ENCODE data around the gene CCDC27. TPM values are rescaled to one million over a fixed set of nuclear protein-coding genes. Genes with fewer than 3 reads are reported as not detected.

CCDC27 gene
- total RNA-seq, 1 experiment from 2014 or later = 0.13 TPM

- H3K27ac Mint-ChIP-seq = peak overlapping the region; percentile 72
- ChIA-PET CTCF (interaction anchor here (4.8 kb wide), 1 partner anchor 18 kb away, joined by 22 read pairs; no protein-coding TSS in a partner anchor), POLR2A (no interaction called here)
- H3K4me1 Mint-ChIP-seq = peaks cover 30% of the 10 kb centered on the region
- TF ChIP-seq TCF7 (CRISPR knock-in tag; IDR thresholded peaks at IDR 0.05; ENCODE audit: low read depth) = no peak
- TF ChIP-seq ZNF317 (CRISPR knock-in tag; IDR thresholded peaks at IDR 0.05; ENCODE audit: borderline replicate concordance, low read depth) = no peak
- TF ChIP-seq FOXP4 (CRISPR knock-in tag; IDR thresholded peaks at IDR 0.05) = no peak
- TF ChIP-seq EMX1 (CRISPR knock-in tag; IDR thresholded peaks at IDR 0.05) = no peak
- TF ChIP-seq RORB (CRISPR knock-in tag; IDR thresholded peaks at IDR 0.05) = no peak
- TF ChIP-seq ZBTB43 (CRISPR knock-in tag; IDR thresholded peaks at IDR 0.05) = no peak
- no peak for TF ChIP-seq CDX4 (CRISPR knock-in tag; IDR thresholded peaks at IDR 0.05; ENCODE audit: borderline replicate concordance)
- no peak for TF ChIP-seq ZNF425 (CRISPR knock-in tag; conservative IDR thresholded peaks at IDR 0.05)
- no peak for TF ChIP-seq TEAD1 (CRISPR knock-in tag; IDR thresholded peaks at IDR 0.05)
- TF ChIP-seq AFF4 (CRISPR knock-in tag; IDR thresholded peaks at IDR 0.05; ENCODE audit: borderline replicate concordance) = no peak
- TF ChIP-seq SP1 (CRISPR knock-in tag; conservative IDR thresholded peaks at IDR 0.05) = no peak
- no peak for TF ChIP-seq NR2C2 (CRISPR knock-in tag; IDR thresholded peaks at IDR 0.05)
- TF ChIP-seq E2F4 (CRISPR knock-in tag; IDR thresholded peaks at IDR 0.05; ENCODE audit: borderline replicate concordance, low read depth) = no peak
- no peak for TF ChIP-seq KAT7 (CRISPR knock-in tag; IDR thresholded peaks at IDR 0.05; ENCODE audit: borderline replicate concordance)
- TF ChIP-seq ETV6 (CRISPR knock-in tag; IDR thresholded peaks at IDR 0.05) = no peak
- no peak overlapping the region for H3K4me3 Mint-ChIP-seq
- H3K9me3 Mint-ChIP-seq = no peaks in the 10 kb centered on the region
- DNase-seq (ENCODE audit: low spot score) = no peak
- no peaks in the 10 kb centered on the region for H3K27me3 Mint-ChIP-seq (ENCODE audit: low read depth)
- H3K36me3 Mint-ChIP-seq = peaks cover 40% of the 10 kb centered on the region
- no peak for ATAC-seq
These were observed 10.4 kb upstream of the CCDC27 start for GRCh38 chr1:3741566-3742438.
